GM12874 (cell line): ENCODE results near the gene SRRM5.
A peak's percentile ranks its signal among the peaks of the same experiment; 100 is the strongest.

Experiments used
- TF ChIP-seq, protein P1 (sequence below): IDR thresholded peaks from 2 replicates; pipeline ENCODE4 v1.5.1; 2011; ENCODE audit warnings: low read depth, mild to moderate bottlenecking, control low read depth, low read length, moderate library complexity; ENCODE audit not compliant: insufficient read depth

Gene SRRM5

DNA sequence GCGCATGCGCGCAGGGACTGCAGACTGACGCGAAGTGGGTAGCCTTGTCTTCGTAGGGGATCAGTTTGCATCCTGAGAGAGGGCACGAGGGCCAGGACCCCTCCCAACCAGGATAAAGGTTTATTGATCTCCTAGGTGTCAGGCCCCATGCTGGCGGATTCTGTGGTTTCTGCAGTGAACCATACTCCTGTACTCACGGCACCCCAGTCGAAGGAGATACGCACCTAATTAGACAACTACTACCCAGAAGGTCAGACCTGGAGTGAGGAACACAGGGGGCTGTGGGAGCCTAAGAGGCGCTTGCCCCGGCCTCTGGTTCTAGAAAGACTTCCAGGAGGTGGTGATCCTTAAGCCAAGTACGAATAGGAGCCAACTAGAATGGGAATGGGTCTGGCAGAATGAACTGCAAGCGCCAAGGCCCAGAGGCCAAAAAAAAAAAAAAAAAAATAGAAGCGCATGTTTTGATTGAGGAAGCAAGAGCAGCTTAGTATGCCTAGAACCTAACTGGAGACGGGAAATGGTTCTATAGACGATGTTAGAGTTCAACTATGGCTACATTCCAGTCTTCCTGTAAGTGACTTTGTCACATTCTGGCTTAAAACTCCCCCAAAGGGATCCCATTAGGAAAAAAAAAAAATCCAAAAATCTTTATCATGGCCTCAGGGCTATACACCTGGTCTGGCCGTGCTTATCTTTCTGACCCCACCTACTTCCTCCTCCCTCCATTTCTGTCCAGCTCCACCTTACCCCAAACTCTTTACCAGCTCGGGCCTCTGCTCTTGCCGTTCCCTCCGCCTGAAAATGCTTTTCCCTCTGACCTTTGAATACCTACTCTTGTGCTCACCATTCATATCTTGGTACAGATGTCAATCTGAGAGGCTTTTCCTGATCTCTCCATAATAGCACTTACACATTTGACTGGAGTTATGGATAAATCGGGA lies 8.4 kb downstream of the SRRM5 start:
- TF ChIP-seq, protein P1, sequence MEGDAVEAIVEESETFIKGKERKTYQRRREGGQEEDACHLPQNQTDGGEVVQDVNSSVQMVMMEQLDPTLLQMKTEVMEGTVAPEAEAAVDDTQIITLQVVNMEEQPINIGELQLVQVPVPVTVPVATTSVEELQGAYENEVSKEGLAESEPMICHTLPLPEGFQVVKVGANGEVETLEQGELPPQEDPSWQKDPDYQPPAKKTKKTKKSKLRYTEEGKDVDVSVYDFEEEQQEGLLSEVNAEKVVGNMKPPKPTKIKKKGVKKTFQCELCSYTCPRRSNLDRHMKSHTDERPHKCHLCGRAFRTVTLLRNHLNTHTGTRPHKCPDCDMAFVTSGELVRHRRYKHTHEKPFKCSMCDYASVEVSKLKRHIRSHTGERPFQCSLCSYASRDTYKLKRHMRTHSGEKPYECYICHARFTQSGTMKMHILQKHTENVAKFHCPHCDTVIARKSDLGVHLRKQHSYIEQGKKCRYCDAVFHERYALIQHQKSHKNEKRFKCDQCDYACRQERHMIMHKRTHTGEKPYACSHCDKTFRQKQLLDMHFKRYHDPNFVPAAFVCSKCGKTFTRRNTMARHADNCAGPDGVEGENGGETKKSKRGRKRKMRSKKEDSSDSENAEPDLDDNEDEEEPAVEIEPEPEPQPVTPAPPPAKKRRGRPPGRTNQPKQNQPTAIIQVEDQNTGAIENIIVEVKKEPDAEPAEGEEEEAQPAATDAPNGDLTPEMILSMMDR, result no peak

DNA sequence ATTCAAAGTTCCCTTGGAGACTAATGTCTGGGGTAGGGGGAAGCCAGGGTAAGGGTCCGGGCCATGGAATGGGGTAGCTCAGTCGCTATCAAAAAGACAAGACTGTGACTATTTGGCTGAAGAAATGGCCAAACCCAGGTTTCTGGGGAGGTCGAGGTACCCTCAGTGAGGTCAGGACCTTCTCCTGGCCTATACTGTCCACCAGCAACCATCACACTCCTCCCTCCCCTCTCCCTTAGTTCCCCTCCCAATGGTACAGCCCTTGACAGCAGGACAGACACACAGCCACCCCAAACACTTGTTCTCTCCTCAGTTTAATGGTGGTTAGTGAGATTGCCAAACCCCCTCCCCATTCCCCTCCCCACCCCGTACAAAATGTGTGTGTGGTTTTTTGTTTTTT lies 10.2 kb downstream of the SRRM5 start:
- TF ChIP-seq, protein P1, result no peak

DNA sequence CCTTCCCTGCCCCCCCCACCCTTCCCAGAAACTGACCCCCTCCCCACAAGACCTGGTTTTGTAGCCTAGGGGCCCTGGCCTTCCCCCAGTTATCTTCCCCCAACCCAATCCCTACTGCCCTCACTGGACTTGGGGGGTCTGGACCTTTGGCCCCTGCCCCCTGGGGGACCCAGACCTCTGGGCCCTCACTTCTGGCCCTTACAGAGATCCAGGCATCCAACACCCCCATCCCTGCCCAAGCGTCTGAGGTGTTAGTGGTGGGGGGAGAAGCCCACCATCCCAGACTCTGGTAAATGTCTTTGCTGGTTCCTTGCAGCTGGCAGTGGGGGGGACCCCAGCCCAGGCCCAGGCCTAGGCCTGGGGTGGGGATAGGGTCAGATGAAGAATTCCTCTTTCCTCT lies 11.1 kb downstream of the SRRM5 start:
- TF ChIP-seq, protein P1, result no peak

DNA sequence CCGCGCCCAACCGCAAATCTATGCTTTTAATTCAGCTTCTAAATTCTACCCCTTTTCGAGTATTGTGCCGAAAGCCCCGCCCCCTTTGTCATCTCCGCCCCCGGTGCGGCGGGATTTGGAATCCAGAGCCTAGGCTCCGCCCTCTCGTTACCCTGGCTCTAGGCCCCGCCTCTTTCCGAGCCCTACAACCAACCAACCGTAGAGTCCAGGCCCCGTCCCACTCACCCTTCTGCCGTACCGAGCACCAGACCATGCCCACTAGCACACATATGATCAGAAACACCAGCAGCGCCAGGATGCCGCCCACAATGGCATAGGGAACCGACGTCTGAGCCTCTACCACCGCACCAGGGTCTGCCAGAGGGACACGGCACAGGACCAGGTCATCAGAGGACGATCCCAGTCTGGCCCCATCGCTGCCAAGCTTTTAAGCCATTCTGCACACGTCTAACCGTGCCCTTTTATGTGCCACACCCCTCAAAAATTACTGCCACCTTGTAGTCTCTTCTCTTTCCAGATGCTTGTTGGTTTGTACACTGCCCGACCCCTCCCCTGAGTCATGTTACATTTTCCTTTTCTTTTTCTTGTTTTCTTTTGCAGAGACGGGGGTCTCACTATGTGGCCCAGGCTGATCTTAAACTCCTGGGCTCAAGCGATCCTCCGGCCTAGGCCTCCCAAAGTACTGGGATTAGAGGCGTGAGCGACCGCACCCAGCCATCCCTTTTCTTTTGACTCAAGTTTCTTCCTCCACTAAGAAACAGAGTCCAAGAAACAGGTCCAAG lies 12.2 kb downstream of the SRRM5 start:
- TF ChIP-seq, protein P1, result no peak

DNA sequence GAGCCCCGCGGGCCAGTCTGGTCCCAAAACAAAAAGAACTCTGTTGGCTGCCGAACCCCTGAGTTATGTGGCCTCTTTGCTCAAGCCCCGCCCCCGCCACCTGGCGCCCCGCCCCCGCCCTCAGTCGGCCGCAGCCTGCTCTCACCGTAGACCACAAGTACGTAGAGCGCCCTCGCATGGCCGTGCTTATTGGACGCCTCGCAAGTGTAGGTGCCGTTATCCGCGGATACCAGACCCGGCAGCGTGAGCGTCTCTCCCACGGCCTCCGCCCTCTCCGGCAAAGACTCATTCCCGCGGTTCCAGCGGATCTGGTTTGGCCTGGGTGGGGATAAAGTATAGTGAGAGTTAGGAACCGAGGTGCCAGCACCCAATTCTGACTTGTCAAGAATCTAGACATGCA lies 13.0 kb downstream of the SRRM5 start:
- TF ChIP-seq, protein P1, result peak; percentile 62

DNA sequence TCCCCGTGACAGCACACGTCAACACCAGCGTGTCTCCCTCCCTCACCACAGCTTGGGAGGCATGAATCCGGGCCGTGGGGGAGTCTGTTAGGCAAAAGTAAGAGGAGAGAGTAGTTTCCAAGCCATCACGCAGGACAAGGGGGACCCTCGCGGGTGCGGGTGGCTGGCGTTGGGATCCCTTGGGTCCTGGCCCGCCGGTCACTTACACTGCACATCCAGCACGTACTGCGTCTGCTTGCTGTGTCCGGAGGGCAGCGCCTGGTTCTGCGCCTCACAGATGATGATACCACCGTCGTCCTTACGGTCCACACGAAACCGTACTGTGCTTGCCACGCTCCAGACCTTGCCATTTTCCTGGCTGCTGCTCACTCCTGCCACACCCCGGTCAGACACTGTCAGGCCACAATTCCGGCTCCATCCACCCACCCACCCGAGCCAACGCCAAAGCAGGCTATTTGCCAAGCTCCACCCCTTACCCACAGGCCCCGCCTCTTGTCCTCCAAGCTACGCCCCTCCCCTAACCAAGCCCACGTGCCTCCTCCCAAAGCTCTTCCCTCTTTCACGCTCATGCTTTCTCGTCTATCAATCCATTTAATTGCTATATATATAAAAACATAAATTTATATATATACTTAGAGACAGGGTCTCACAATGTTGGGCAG lies 14.2 kb downstream of the SRRM5 start:
- TF ChIP-seq, protein P1, result no peak

DNA sequence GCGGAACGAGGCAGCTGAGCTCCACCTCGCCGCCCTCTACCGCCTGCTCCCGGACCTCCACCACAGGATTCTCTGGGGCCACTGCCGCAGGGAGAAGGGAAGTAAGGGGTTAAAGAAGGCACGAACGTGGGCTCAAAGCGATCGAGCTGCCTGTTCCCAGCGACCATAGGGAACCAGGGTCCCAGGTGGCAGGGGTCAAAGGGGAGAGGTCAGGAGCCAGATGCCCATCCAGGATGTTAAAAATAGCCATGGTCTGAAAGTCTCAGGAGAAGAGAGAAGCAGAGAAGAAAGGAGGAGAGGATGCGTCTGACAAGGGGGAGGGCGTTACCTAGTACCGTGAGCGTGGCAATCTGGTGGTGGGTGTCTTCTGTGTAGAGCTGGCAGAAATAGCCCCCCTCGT lies 14.9 kb downstream of the SRRM5 start:
- TF ChIP-seq, protein P1, result no peak
